NCI-H748 (cell line): ENCODE results near the gene GBP6.
A peak's percentile ranks its signal among the peaks of the same experiment; 100 is the strongest.
"Not testable (repeated sequence)": the region's sequence is repeated elsewhere in the genome, so short reads cannot be mapped to it uniquely, and the experiment has no call there.

Experiments used
- DNase-seq: peaks from one replicate; lab custom pipeline; 2025; ENCODE audit not compliant: unreplicated experiment; lab: John Stamatoyannopoulos, UW

Gene GBP6

DNA sequence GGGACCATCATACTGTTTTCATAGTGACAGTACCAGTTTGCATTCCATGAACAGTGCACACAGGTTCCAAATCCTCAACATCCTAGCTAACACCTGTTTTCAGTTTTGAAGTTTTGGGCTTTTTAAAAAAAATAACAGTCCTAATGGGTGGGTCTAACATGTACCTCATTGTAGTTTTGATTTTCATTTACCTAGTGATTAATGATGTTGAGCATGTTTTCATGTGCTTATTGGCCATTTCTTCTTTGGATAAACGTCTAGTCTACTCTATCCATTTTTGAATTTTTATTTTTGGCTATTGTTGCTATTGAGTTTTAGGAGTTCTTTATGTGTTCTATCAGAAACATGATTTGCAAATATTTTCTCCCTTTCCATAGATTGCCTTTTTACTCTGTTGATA is 3.4 kb downstream of the GBP6 start:
- no peak for DNase-seq

DNA sequence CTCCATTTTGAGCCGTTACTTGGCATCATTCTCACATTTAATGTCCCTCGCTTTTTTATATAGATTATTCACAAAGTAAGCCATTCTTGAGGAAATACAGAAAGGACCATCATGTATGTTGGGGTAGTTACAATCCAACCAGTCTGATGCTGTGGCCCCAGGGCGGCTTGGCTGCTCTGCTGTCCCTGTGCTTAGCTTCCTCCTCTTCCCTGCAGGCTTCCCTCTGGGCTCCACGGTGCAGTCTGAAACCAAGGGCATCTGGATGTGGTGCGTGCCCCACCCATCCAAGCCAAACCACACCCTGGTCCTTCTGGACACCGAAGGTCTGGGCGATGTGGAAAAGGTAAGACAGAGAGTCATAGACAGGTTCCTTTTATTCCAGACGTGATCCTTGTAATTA is 5.5 kb downstream of the GBP6 start:
- DNase-seq, result no peak

- not testable (repeated sequence) for DNase-seq
Observed at GRCh38 chr1:89373810-89374209, 10.0 kb downstream of the GBP6 start.

- no peak for DNase-seq
Observed at GRCh38 chr1:89378001-89378400, 14.1 kb downstream of the GBP6 start.

DNA sequence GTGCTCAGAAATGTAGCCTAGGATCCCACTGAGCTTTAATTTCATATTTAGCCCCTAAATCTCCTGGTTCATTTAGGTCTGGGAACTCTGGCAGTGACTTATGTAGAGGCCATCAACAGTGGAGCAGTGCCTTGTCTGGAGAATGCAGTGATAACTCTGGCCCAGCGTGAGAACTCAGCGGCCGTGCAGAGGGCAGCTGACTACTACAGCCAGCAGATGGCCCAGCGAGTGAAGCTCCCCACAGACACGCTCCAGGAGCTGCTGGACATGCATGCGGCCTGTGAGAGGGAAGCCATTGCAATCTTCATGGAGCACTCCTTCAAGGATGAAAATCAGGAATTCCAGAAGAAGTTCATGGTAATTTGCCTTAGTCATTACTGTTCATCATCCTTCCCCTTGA is 17.8 kb downstream of the GBP6 start:
- no peak for DNase-seq

DNA sequence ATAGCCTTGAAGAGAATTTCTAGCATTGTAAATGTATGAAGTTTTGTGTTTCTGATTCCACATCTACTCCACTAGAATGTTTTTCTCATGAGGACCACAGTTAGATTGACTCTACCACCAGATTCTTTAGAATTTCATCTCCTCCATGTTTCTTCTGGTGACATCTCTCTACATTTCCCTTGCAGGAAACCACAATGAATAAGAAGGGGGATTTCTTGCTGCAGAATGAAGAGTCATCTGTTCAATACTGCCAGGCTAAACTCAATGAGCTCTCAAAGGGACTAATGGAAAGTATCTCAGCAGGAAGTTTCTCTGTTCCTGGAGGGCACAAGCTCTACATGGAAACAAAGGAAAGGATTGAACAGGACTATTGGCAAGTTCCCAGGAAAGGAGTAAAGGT is 18.6 kb downstream of the GBP6 start:
- no peak for DNase-seq

DNA sequence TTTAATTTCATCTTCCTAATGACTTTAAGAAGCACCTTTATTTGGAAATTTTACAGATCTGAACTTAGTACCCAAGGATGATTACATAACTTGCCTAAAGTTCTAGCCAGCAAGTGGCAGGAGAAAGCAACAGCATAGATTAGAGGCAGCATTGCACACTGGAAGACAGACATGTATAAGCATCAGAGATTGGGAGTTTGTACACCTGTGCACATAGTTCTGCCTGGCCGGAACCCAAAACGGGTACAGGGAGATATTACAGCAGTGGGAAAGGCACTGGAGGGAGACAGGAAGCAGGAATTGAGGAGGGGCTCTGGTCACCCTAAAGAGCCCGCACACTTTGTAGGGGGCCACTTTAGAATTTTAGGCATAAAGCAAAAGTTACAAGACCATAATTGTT is 19.3 kb downstream of the GBP6 start:
- no peak for DNase-seq

DNA sequence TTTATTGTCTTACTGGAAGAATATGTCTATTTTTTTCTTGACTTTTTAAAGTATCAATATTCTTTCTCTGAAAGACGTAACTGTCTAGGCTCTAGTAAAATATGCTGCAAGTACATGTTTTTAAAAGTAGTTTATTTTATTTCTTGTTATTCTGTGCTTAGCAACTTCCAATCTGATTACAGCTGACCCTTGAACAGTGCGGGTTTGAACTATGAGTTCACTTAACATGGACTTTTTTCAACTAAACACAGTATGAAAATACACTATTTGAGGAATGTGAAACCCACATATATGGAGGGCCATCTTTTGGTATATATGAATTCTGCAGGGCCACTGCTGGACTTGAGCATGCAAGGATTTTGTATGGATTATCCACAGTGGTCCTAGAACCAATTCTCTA is 26.8 kb downstream of the GBP6 start:
- DNase-seq, result no peak

- DNase-seq, result no peak
Observed at GRCh38 chr1:89391686-89392085, 27.8 kb downstream of the GBP6 start.

- no peak for DNase-seq
Observed at GRCh38 chr1:89394851-89395250, 31.0 kb downstream of the GBP6 start.

GRCh38 chr1:89396902-89397301 is 33.0 kb downstream of the GBP6 start:
- no peak for DNase-seq

DNA sequence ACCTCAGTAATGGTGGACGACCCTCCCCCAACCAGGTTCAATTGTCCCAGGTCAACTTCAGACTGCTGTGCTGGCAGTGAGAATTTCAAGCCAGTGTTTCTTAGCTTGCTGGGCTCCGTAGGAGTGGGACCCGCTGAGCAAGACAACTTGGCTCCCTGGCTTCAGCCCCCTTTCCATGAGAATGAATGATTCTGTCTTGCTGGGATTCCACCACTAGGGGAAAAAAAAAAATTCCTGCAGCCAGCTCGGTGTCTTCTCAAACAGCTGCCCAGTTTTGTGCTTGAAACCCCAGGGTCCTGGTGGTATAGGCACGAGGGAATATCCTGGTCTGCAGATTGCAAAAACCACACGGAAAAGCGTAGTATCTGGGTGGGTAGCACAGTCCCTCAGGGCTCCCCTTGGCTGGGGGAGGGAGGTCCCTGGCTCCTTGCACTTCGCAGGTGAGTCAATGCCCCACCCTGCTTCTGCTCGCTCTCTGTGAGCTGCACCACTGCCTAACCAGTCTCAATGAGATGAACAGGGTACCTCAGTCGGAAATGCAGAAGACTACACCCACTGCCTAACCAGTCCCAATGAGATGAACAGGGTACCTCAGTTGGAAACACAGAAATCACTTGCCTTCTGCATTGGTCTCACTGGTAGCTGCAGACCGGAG is 41.5 kb downstream of the GBP6 start:
- DNase-seq, result no peak

DNA sequence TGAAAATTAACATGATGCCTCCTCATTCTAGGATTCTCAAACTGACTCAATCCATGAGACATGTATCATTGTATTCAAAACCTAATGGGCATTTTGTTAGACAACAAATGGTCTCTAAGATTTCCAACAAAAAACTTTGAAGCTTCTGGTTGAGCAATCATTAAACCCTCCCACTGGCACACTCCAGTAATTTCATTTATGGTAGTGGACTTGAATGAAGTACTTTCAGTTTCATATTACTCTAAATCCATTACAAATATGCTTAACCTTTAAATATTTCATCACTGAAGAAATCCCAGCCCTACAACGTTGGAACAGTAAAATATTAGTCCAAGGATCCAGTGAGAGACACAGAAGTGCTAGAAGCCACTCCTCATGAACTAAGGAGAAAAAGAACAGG is 43.5 kb downstream of the GBP6 start:
- no peak for DNase-seq

DNA sequence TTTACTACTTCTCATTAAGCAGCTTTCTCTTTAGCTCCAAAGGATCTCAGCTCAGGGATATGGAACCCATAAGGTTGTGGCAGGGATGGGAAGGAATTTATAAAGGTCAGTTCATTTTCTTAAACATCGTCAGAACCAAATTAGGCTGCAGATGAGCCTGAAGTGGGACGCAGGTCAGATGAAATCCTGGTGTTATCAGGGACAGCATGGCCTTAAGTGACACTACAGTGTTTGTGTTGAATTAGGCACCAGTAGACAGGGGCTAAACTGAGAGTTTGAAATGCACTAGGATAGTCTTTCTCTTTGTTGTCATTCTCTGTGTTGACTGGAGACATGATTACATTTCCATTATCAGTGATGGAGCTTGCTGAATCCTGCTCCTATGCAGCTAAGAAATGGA is 43.9 kb downstream of the GBP6 start:
- DNase-seq, result not testable (repeated sequence)

GRCh38 chr1:89425056-89425455 is 61.2 kb downstream of the GBP6 start:
- peak; percentile 96 for DNase-seq

- DNase-seq, result no peak
Observed at GRCh38 chr1:89429062-89429461, 65.2 kb downstream of the GBP6 start.

DNA sequence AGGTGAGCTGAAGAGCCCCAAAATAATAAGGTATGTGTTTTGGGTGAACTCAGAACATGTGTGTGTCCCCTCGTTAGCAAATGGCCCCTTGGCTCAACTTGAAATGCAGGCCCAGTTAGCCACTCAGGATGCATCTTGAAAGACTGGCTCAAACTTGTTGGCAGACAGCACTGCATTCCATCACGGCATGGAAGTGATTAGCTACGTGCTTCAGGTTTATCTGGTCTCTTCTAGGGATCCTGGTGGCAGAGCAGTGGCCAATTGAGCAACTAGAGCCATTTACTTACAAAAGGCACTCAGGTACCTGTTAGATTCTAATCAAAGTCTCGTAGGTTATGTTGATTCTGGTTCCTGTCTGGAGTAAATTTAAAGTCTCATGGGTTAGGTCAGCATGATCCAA is 65.8 kb downstream of the GBP6 start:
- DNase-seq, result not testable (repeated sequence)

DNA sequence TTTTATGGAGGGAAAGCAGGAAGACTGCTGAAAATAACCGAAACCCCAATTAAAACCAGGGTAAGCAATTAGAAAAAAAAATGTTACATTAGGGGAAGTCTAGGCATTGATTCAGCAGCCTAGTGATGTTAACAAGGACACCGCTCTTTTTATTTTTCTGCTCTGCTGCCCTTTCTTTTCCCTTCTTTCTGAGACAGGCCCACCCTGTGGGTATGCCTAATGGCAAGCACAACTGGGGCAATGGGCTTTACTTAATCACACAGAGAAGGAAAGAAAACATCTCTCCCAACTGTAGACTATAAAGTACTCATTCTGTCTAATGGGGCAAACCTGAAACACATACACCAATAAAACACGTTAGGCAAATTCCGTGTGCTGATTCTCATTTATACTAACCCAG is 69.6 kb downstream of the GBP6 start:
- DNase-seq, result no peak

GRCh38 chr1:89434058-89434780 is 70.4 kb downstream of the GBP6 start:
- DNase-seq, result not testable (repeated sequence)
